Endothelial cell of umbilical vein (primary cell): ENCODE results near the gene OGFOD2. TPM values are rescaled to one million over a fixed set of nuclear protein-coding genes. Genes with fewer than 3 reads are reported as not detected.

Experiments used
- BruUV-seq: library from RNA; stranded (reverse); fragments of 400-500 nt; replicated peaks from 2 replicates; lab custom pipeline; 2021; lab: Mats Ljungman, UMichigan
- CTCF ChIA-PET: fragments of 300-600, 350-600 bp; sonication (Branson Sonifier 250); formaldehyde crosslinking; loops from one replicate; lab custom pipeline; 2021; ENCODE audit warnings: antibody characterized with exemption, inconsistent platforms; lab: Charles Lee
- POLR2A ChIA-PET: fragments of 300-600, 350-600 bp; sonication (Branson Sonifier 250); formaldehyde crosslinking; loops from one replicate; lab custom pipeline; 2021; ENCODE audit warnings: antibody characterized with exemption, inconsistent platforms; lab: Charles Lee
- DNase-seq: peaks from one replicate; pipeline ENCODE4 v3.0.0-alpha.2; 2011; ENCODE audit warnings: low read depth, low spot score
- FAIRE-seq: peaks from 2 replicates; lab custom pipeline; 2011; peaks lifted over from hg19 to GRCh38; lab: Jason Lieb, UNC
- H2AFZ ChIP-seq: 2 replicates; pipeline ENCODE4 v1.6.0; 2012; ENCODE audit warnings: low read depth, low read length, control low read depth, inconsistent platforms
- H3K27ac ChIP-seq: 2 replicates; pipeline ENCODE4 v1.5.1; 2011; ENCODE audit warnings: low read depth, mild to moderate bottlenecking, control low read depth, low read length, moderate library complexity; ENCODE audit not compliant: insufficient read depth
- H3K27me3 ChIP-seq, 2 experiments: 2 replicates each; pipeline versions ENCODE4 v1.6.0 to v1.6.1; 2011; ENCODE audit warnings: low read length in 2 of 2, mixed read lengths in 1 of 2; ENCODE audit not compliant: control insufficient read depth in 2 of 2, insufficient read depth in 2 of 2
- H3K36me3 ChIP-seq, 2 experiments: 2 replicates in 1 of 2; 3 replicates in 1 of 2; pipeline ENCODE4 v1.5.1; 2011; ENCODE audit warnings: low read length in 2 of 2, mild to moderate bottlenecking in 1 of 2, moderate library complexity in 1 of 2; ENCODE audit not compliant: control insufficient read depth in 2 of 2, insufficient read depth in 2 of 2; ENCODE audit errors: extremely low read depth in 1 of 2
- H3K4me1 ChIP-seq: 3 replicates; pipeline ENCODE4 v1.5.1; 2011; ENCODE audit warnings: mild to moderate bottlenecking, low read length; ENCODE audit not compliant: control insufficient read depth, insufficient read depth; ENCODE audit errors: extremely low read depth
- H3K4me2 ChIP-seq: 2 replicates; pipeline ENCODE4 v1.6.1; 2011; ENCODE audit warnings: low read length, control low read depth, mixed read lengths; ENCODE audit not compliant: insufficient read depth
- H3K4me3 ChIP-seq, 3 experiments: fragments of 200-600 bp in 1 of 3; sonication (generic), shearing (Covaris generic) in 1 of 3; replicated peaks in 1 of 3; 2 replicates each; pipeline ENCODE4 v1.5.1; 2011 to 2016; ENCODE audit warnings: control low read depth in 3 of 3, low read length in 3 of 3, mild to moderate bottlenecking in 2 of 3, inconsistent platforms in 1 of 3, low read depth in 1 of 3, moderate library complexity in 1 of 3; ENCODE audit not compliant: insufficient read depth in 1 of 3
- H3K79me2 ChIP-seq: 2 replicates; pipeline ENCODE4 v1.6.0; 2012; ENCODE audit warnings: low read length, inconsistent platforms; ENCODE audit not compliant: control insufficient read depth, insufficient read depth
- H3K9ac ChIP-seq: replicated peaks from 2 replicates; pipeline ENCODE3; 2011; ENCODE audit warnings: low read length, control low read depth; ENCODE audit not compliant: insufficient read depth; ENCODE audit errors: extremely low read depth
- H3K9me1 ChIP-seq: replicated peaks from 3 replicates; pipeline ENCODE4 v1.6.0; 2011; ENCODE audit warnings: mild to moderate bottlenecking, low read length; ENCODE audit not compliant: control insufficient read depth, insufficient read depth; ENCODE audit errors: extremely low read depth
- H3K9me3 ChIP-seq: replicated peaks from 2 replicates; pipeline ENCODE4 v1.5.1; 2012; ENCODE audit warnings: low read length, inconsistent platforms; ENCODE audit not compliant: control insufficient read depth, insufficient read depth
- H4K20me1 ChIP-seq: replicated peaks from 2 replicates; pipeline ENCODE3; 2011; ENCODE audit warnings: mild to moderate bottlenecking, low read length; ENCODE audit not compliant: control insufficient read depth, insufficient read depth; ENCODE audit errors: extremely low read depth
- CTCF ChIP-seq, 2 donors: IDR thresholded peaks; 1 replicate in 1 of 2; 2 replicates in 1 of 2; pipeline ENCODE4 v1.5.1; 2011; ENCODE audit warnings: low read length in 2 of 2, mild to moderate bottlenecking in 2 of 2, moderate library complexity in 2 of 2, control low read depth in 1 of 2, inconsistent platforms in 1 of 2, low read depth in 1 of 2; ENCODE audit not compliant: insufficient read depth in 1 of 2; ENCODE audit errors: extremely low read depth in 1 of 2
- EZH2 ChIP-seq: IDR thresholded peaks from 2 replicates; pipeline ENCODE4 v1.6.1; 2012; ENCODE audit warnings: borderline replicate concordance, low read depth, mild to moderate bottlenecking, moderate library complexity, low read length, inconsistent platforms; ENCODE audit not compliant: severe bottlenecking
- FOS ChIP-seq: IDR thresholded peaks from 2 replicates; pipeline ENCODE4 v1.6.1; 2011; ENCODE audit warnings: mild to moderate bottlenecking, low read length, moderate library complexity, borderline replicate concordance; ENCODE audit not compliant: insufficient read depth
- GATA2 ChIP-seq: IDR thresholded peaks from 2 replicates; pipeline ENCODE4 v1.7.0; 2011; ENCODE audit warnings: low read depth, mild to moderate bottlenecking, moderate library complexity, mixed read lengths, low read length; ENCODE audit not compliant: insufficient read length, insufficient read depth
- JUN ChIP-seq: IDR thresholded peaks from 2 replicates; pipeline ENCODE4 v1.6.1; 2011; ENCODE audit warnings: borderline replicate concordance, low read depth; ENCODE audit not compliant: insufficient read length, insufficient read depth
- MYC ChIP-seq: IDR thresholded peaks from one replicate; pipeline ENCODE4 v1.6.1; 2011; ENCODE audit warnings: mild to moderate bottlenecking, low read depth, low read length
- POLR2A ChIP-seq: IDR thresholded peaks from 2 replicates; pipeline ENCODE4 v1.6.1; 2012; ENCODE audit warnings: low read depth, mild to moderate bottlenecking, control low read depth, low read length
- POLR2AphosphoS5 ChIP-seq: IDR thresholded peaks from 2 replicates; pipeline ENCODE4 v1.6.1; 2012; ENCODE audit warnings: low read depth, mild to moderate bottlenecking, control low read depth, low read length, moderate library complexity; ENCODE audit not compliant: insufficient read depth
- dilution Hi-C: fragments of 300-500 bp; cut with MboI; formaldehyde crosslinking; loops from one replicate; pipeline ENCODE4 v1.15.0; 2019; ENCODE audit warnings: low sequenced_read_pairs; ENCODE audit not compliant: extremely low pct_ligation_motif_present
- intact Hi-C: fragments of 100-400 bp; cut with micrococcal nuclease; formaldehyde crosslinking; loops from one replicate; pipeline ENCODE4 v1.10.0; 2022
- polyA plus RNA-seq, 4 experiments: library from polyadenylated mRNA; depleted of rRNA in 3 of 4; stranded (reverse) in 3 of 4; unstranded in 1 of 4; fragments of >200 nt; gene quantifications; 2 replicates each; pipeline versions ENCODE4 v1.2.1 to v1.2.3, GENCODE V29; 2011 to 2012; ENCODE audit warnings: missing spikeins in 1 of 4
- total RNA-seq: library from RNA; stranded (reverse); gene quantifications from 2 replicates; pipeline ENCODE4 v1.2.3, GENCODE V29; 2021
- TF ChIP-seq, protein P1 (sequence below): IDR thresholded peaks from 2 replicates; pipeline ENCODE4 v1.6.1; 2011; ENCODE audit not compliant: insufficient read depth, insufficient read length

Gene OGFOD2
- total and polyA plus RNA-seq, 2 donors (not counting 3 experiments of a cell fraction or from before 2014, with no cell fraction given), result 16.8 to 24.1 TPM

DNA sequence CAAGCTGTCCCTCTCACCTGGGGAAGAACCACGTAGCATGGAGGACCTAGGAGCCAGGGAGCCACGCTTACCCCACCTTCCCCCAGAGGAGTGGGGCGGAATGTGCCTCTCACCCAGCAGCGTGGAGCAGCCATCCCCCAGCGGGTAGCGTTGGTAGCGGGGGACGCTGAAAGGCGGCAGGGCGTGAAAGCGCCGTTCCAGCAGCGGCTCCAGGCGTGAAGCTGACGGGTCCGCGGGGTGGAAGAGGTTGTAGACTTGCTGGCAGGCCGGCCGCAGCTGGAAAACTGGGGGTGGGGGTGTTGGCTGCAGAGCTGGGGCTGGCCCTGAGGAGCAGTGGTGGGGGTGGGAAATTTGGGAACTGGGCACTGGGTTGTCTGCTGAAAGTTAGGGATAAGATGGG, 17.3 kb downstream of the OGFOD2 start:
- Histone ChIP-seq H3K9me1 (no peaks in the 10 kb centered on the region), H3K79me2 (no peaks in the 10 kb centered on the region), H4K20me1 (no peaks in the 10 kb centered on the region), H3K4me2 (no peak overlapping the region), H3K9ac (no peak overlapping the region), H3K4me3 (no peak overlapping the region), H2AFZ (no peak overlapping the region), H3K27me3 (no peaks in the 10 kb centered on the region), H3K9me3 (no peaks in the 10 kb centered on the region), H3K27ac (no peak overlapping the region), H3K4me1 (no peaks in the 10 kb centered on the region), H3K36me3 (peaks cover 0 to 3% of the 10 kb centered on the region in 2 experiments)
- DNase-seq (no peak), FAIRE-seq (no peak)
- no TSS peak for BruUV-seq
- dilution Hi-C loops, result no loop called here
- TF ChIP-seq EZH2 (no peak), MYC (no peak), GATA2 (no peak), POLR2A (no peak)
- TF ChIP-seq, protein P1, sequence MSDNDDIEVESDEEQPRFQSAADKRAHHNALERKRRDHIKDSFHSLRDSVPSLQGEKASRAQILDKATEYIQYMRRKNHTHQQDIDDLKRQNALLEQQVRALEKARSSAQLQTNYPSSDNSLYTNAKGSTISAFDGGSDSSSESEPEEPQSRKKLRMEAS, result no peak
- CTCF ChIA-PET, result no interaction called here
- intact Hi-C loops, result no loop called here
- POLR2A ChIA-PET, result no interaction called here

DNA sequence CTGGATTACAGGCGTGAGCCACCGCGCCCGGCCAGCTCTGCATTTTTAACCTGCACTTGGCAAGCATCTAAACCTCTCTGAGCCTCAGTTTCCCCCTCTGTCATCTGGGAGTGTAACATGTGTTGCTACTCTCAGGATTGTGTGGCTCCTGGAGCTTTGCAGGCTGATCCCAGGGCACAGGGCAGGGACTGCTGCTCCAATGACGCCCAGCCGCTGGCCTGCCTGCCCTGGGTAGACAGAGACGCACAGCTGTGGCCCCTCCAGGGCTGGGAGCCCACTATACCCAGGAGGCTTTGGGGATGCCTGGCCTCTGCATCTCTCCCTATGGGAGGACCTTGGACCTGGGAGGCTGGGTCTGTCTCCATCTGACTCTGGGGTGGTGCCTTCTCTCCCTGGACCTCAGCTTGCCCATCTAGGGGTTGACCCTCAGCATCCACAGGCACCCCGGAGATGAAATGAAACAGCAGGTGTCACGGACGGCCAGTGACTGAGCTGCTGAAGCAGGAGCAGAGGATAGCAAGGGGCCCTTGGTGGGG, 19.2 kb downstream of the OGFOD2 start:
- CTCF ChIA-PET, result no interaction called here
- FAIRE-seq, result no peak
- intact Hi-C loops, result no loop called here
- Histone ChIP-seq H3K27me3 (no peaks in the 10 kb centered on the region), H3K9me1 (no peaks in the 10 kb centered on the region), H3K79me2 (no peaks in the 10 kb centered on the region), H4K20me1 (no peaks in the 10 kb centered on the region), H3K4me3 (no peak overlapping the region), H3K4me2 (no peak overlapping the region), H3K27ac (no peak overlapping the region), H3K9me3 (no peaks in the 10 kb centered on the region), H2AFZ (no peak overlapping the region), H3K4me1 (no peaks in the 10 kb centered on the region), H3K9ac (no peak overlapping the region), H3K36me3 (no peaks in the 10 kb centered on the region)
- no TSS peak for BruUV-seq
- DNase-seq, result no peak
- POLR2A ChIA-PET, result no interaction called here
- dilution Hi-C loops, result no loop called here
- TF ChIP-seq, protein P1, result no peak
- TF ChIP-seq JUN, result no peak
- no peak for TF ChIP-seq GATA2
- no peak for TF ChIP-seq POLR2A
- TF ChIP-seq POLR2AphosphoS5, result no peak
- no peak for TF ChIP-seq MYC
- no peak for TF ChIP-seq CTCF (IDR thresholded peaks at IDR 0.05; ENCODE audit: extremely low read depth in 1 of 2, insufficient read depth in 1 of 2, low read depth in 1 of 2, low read length in 2 of 2)
- TF ChIP-seq FOS, result no peak
- TF ChIP-seq EZH2, result no peak
